T-helper 2 cell (primary cell): ENCODE data around the gene UVSSA.
"Not testable (repeated sequence)": the region's sequence is repeated elsewhere in the genome, so short reads cannot be mapped to it uniquely, and the experiment has no call there.

Experiments
- DNase-seq, 5 experiments: peaks; one replicate each; pipeline versions ENCODE4 v3.0.0 to v3.0.0-alpha.2; 2012 to 2022

UVSSA gene

DNA sequence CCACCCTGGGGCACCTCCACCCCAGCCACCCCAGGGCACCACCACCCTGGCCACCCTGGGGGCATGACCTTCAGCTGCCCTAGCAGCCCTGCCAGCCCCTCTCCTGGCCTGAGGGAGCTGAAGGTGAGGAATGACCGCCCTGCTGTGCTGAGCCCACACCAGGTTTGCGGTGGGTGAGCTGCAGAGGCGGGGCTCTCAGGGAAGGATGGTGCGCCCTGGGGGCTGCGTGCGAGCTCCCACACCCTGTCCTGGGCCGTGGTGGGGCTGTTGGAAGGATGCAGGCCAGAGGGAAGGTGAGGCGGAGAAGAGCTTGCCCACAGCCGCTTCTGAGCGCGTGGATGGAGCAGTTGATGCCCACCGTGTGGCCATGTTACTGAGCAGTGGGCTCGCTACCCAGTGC, 17.7 kb downstream of the UVSSA start:
- no peak for DNase-seq

DNA sequence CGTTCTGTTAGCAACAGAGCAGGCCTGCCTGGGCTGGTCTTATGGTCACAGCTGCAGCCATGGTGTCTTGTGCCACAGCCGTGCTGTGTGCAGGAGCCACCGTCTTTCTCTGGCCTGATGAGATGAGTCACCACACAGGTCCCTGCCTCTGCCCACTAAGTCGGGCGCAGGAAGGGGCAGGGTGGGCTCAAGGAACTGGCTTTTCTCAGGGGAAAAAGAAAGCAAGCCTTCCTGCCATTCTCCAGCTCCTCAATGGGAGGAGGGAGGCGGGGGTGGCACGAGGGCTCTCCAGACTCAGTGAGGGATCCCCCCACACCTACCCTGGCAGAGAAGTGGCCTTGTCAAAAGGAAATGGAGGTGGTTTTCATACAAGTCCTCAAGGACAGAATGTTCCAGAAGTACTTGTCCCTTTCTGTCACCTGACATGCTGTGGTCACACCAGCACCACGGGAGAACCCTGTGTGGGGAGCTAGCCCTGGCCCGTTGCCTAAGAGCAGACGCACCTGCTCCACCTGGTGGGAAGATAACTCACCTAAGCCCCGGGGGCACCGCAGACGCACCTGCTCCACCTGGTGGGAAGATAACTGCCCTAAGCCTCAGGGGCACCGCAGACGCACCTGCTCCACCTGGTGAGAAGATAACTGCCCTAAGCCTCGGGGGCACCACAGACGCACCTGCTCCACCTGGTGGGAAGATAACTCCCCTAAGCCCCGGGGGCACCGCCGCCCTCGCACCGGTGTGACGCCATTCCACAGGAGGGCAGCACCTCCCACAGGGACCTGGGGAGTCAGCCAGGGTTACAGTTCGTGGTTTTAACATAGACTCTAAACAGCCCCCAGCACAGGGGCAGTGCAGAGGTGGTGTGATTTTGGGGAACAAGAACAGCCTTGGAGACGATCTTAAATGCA, 18.5 kb downstream of the UVSSA start:
- no peak for DNase-seq

DNA sequence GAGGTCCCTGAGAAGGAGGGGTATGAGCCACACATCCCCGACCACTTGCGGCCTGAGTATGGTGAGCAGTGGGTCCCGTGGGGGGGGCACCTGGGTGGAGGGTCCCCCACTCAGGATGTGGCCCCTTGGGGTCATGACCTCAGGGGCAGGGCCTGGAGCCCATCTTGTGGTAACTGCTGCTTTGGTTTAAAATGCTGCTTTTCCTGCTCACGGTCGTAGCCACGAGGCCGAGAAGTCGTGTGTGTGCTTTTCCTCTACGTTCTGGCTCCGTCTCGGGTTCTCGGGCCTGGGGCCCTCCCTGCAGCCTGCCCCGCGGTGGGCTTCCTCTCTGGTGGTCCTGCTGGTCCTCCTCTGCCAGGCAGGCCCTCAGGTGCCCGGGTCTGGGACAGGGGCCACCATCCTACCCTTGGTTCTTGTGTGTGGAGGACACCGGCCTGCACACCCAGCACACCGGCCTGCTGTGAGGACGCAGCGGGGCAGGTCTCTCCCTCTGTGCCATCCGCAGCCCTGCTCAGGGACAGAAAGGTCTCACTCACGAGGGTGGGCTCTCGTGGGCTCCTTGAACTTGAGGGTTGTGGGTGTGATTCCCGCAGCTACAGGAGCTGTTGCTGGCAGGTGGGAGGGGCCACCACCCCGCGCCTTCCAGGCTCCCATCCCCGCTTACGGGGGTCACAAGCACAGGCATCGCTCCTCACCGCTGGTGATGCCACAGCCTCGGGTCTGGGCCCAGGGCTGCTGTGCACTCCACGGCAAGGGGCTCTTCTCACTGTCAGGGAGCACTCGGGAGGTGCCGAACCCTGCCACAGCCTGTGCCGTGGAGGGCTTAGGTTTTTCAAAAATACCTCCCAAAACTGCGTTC, 19.6 kb downstream of the UVSSA start:
- DNase-seq, result peak in 1 of 5 experiments; percentile 6

DNA sequence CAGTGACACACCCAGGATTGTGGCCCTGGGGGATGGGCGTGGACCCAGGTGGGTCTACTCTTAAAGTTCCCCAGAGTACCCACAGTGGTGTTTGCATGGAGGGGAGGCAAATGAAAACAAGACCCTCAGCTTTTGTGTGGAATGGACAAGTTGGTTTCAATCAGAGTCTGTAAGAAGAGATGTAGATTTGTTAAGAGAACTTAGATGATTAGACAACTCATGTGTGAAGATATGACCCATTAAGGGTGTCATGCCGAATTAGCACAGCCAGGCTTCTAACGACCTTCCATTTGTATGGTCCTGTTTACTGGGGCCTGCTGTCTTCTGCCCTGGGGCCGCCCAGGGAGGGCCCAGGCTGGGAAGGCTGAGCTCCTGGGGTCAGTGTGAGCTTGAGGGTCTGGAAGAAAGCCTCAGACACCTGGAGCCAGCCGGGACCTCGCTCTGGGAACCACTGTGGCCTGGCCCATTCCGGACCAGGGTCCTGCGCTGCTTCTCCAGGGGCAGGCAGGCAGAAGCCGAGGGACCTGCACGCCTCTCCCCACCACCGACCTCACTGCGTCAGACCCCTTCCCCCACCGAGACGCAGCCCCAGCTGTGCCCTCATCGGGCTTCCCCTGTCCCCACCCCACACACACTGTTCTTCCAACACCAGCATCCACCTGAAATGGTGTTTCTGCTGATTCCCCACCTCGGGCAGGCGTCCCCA, 20.4 kb downstream of the UVSSA start:
- peak in 1 of 5 experiments; percentile 4 for DNase-seq

DNA sequence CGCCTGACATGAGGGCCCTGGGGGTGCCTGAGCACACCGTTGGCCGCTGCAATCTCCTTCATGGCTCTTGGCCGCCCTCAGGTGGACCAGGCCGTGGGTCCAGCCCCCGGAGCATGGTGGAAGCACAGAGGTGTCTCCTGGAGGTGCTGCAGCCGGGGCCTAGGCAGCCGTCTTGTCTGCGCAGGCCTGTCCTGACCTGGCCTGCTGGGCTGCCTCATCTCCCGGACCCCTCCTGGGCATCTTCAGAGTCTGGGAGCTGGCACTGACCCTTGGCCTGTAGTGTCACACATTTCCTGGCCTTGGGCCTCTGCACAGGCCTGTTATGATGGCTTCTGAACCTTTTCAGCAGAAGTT, 20.9 kb downstream of the UVSSA start:
- DNase-seq, result peak in 1 of 5 experiments; percentile 5

DNA sequence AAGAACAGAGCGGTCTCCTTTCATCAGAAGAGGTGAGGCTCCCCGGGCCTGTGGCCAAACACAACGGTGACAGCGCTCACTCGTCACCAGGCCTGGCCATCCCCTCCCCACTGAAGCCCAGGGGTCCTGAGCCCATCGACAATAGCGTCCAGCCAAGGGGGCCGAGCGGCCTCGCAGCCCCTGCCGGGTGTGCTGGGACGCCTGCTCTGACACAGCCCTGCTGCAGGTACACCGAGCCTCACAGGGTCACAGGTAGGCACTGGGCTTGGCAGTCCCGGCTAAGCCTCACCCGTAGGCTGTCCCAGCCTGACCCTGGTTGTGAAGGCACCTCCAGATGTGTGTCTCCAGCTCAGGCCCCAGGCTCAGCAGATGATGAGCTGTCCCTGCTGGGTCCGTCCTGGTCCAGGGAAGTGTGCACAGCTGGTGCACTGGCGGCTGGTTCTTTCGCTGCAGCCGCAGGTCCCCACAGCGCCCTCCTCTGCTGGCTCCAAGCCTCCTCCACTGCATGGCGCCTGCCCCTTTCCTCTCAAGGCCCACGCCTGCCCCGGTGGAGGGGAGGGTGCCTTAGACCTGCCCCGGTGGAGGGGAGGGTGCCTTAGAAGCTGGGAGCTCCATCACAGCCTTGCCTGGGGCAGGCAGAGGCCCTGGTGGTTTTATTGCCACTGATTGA, 21.5 kb downstream of the UVSSA start:
- DNase-seq, result peak in 1 of 5 experiments; percentile 6

DNA sequence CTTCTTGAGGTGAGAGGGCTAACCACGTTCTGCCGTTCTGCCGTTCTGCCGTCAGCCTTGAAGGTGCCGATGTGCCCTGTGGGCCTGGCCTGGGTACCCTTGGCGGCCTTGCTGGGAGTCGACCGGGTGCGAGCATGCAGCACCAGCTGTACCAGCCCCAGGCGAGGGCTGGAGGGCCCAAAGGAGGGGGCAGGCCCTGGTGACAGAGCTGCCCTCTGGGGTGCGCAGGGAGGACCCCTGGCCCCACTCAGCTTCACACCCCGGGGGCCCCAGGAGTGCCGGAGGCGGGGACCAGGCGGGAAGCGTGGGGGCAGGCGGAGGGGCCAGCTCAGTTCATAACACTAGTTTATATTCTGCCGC, 22.1 kb downstream of the UVSSA start:
- DNase-seq, result peak in 1 of 5 experiments; percentile 5

DNA sequence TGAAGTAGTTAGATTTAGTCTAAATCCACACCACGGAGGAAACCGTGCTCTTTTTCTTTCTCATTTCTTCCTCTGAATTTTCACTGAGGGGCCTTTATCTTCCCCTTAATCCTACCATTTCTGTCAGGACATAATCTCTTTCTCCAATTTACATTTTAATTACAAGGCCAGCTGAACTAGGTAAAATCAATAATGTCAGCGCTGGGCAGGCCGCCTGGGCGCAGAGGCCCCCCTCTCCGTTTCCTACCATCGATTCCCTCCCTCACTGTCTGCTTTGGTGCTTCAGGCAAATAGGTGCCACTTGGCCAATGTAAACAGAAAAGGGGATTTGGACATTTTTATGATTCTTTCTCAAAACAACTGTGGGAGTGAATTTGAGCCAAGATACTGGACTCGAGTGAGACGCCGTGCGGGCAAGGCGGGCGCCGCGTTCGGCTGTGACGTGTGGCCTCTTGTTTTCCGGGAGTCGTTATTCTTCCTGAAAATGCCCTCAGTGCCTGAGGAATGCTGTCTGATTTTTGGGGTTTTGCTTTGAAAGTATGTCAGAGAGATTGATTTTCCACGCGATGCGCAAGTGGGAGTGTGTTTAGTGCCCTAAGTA, 22.6 kb downstream of the UVSSA start:
- DNase-seq, result no peak

DNA sequence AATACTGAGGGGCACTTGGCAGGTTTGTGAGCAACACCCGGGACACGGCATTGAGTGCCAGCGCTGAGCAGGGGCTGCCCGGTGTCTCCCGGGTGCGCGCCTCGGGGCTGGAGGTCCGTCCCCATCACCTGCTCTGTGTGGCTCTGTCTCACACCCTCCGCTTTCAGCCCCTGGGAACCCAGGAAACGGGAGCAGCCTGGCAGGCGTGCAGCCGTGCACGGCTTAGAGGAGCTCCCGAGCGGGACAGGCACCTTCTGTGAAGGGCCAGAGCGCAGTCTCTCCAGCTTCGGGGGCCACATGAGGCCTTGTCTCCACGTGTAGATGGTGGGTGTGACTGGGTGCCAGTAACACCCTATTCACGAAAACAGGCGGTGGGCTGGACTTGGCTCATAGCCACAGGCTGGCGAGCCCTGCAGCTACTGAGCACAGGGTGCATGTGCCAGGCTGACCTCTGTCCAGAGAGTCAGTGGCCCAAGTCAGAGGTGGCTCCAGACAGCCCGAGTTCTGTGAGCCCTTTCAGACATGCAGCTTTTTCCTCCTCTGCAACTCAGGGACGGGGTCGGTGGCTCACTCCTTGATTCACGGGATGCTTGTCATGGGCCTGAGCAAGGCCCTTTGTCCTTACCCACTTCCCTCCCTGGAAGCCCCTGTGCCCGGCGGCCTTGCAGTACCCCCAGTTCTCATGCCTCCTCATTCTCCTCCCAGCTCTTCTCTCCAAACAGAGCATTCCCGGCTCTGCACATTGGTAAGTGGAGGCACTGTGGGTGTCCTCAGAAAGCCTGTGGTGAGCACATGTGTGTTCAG, 23.5 kb downstream of the UVSSA start:
- DNase-seq, result peak in 1 of 5 experiments; percentile 3

DNA sequence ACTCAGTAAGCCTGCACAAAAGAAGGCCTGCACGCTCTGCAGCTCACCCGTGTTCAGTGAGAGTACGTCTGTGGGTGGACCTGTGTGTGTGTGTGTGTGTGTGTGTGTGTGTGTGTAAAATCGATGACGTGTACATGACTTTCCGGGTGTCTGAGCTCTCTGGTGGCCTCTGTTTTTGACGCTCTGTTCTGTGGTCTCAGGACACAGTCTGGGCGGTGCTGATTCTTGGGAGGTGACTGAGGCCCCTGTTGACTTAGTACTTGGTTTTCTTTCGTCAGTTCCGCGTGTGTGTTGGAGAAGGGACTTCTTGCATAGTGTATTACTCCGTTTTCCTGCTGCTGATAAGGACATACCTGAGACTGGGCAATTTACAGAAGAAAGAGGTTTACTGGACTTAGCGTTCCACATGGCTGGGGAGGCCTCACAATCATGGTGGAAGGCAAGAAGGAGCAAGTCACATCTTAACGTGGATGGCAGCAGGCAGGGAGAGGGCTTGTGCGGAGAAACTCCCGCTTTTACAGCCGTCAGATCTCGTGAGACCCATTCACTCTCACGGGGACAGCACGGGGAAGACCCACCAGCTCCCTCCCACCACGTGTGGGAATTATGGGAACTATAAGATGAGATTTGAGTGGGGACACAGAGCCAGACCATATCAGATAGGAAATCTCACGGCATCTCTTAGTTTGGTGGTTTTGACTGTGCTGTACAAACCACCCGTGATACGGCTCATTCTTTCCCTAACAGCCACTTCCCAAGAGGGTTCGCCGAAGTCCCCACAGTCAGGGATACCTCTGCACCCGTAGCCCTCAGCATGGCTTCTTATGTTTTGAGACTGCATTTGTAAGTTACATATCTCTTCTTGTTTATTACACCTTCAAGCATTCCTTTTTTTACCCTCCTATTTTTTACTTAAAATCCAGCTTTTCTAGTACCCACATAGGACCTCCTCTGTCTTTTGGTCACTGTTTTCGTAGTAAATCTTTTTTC, 24.5 kb downstream of the UVSSA start:
- DNase-seq, result no peak

DNA sequence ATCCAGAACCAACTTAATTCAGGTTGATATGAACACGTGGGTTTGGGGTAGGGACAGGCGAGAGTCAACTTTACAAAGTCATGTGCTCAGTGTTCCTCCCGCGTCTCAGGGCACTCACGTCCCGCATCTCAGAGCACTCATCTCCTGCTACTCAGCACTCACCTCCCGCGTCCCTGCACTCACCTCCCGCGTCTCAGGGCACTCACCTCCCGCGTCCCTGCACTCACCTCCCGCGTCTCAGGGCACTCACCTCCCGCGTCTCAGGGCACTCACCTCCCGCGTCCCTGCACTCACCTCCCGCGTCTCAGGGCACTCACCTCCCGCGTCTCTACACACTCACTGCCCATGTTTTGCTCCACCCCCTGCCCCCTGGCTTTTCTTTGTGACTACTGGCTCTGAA, 25.6 kb downstream of the UVSSA start:
- not testable (repeated sequence) for DNase-seq

DNA sequence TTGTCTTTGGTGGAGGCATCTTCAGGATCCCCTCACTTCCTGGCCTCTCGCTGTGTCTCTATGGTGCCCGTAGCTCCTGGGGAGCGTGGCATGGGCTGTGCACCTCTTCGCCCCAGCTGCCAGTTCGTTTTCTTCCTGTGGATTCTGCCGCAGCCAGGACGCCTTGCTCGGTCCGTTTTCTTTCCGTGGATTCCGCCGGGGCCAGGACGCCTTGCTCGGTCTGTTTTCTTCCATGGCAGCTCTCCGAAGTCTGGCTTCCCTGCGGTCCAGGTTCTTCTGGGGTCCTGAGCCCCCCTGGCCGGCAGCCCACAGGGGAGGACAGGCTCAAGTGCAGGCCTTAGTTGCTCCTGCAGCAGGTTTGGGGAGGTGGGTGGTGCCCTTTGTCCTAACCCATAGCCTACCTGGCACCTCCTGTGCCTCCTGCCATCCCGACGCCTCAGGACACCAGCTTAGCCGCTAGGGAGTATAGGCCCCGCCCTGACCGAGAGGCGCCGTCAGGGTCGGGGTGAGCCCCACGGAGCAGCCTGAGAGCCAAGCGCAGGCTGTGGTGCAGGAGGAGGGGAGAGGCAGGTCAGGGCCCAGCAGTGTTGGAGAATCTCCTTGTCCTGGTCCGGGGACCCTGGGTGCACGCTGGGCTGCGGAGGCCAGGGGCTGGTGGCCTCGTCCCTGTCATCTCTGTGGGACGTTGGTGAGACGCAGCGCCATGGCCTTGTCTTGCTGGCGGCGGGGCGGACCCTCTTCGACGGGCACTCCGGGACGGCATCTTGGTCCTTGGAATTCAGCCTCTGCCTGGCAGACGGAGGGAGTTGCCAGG, 27.1 kb downstream of the UVSSA start:
- peak in 1 of 5 experiments; percentile 2 for DNase-seq

DNA sequence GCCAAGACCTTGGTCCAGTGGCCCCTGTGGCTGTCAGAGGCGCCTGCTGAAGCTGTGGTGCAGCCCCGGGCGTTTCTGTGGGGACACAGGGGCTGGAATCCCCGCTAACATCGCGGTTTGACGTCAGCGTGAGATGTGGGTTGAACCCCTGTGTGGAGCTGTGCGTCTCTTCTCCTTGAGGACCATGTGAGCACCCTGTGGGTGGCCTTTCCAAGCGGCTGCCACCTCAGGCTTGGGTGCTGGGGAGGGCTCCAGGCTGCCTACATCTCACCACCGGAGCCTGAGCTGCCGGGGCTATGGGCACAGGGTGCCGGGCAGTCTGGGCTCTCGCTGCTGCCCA, 27.7 kb downstream of the UVSSA start:
- no peak for DNase-seq

DNA sequence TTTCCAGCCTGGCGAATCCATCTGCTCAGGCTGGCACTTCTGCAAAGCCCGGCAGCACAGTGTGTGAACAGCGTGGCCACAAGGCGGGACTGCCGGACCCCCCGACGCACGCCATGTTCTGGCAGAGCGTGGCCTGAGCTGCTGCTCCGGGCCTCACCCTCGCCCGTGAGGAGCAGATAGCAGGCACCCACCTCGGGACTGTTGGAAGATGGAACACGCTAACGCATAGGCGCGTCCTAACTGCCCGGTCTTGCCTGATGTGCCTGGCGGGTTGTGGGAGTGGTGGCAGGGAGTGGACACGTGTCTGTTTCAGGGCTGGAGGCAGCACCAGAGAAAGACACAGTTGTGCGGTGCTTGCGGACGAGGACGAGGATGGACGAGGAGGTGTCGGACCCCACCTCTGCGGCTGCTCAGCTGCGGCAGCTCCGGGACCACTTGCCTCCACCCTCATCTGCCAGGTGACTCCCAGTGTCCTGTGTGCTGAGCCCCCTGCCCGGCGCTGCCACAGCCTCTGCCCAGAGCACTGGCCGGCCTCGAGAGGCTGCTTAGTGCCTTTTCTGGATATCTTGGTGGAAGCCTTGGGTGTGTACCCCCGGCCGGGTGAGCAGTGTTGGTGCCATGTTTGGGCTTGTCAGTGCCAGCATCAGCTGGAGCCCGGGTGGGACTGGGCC, 28.2 kb downstream of the UVSSA start:
- peak in 1 of 5 experiments; percentile 6 for DNase-seq

DNA sequence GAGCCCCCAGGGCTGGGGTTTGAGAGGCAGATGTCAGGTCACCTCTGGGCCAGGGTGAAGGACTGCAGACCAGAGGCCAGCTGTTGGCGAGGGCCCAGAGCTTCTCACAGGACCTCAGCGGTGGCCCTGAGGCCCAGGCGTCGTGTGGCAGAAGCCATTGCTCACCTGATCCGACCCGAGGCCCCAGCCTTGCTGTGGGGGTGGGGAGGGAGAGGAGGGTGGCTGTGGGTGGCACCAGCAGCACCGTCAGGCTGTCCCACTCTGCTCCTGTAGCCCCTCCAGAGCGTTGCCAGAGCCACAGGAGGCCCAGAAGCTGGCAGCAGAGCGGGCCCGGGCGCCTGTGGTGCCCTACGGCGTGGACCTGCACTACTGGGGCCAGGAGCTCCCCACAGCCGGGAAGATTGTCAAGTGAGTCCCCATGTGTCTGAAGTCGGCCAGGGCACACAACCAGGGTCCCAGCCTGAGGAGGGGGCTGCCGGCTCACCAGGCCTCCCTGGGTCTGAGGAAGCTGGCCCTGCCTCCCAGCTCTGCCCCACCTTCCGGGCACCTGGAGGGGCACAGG, 28.8 kb downstream of the UVSSA start:
- no peak for DNase-seq

DNA sequence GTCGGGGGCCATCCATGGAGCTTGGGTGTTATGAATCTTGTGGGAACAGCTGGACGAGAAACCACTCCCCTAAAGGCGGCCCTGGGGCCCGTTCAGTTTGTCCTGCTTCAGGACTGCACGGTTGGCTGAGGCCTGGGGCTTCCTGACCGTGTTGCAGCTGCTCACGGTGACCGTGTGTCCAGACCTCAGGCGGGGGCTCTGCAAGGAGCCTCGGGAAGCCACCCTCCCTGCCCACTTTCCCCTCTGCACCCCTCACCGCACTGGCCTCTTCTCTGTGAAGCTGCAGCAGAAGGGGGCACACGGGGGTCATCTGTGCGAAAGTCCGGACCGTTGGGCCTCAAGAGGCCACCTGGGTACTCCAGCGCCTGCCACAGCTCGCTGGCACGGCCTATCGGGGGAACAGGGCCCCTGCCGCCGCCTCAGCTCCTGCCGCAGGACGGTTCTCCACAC, 29.4 kb downstream of the UVSSA start:
- no peak for DNase-seq

DNA sequence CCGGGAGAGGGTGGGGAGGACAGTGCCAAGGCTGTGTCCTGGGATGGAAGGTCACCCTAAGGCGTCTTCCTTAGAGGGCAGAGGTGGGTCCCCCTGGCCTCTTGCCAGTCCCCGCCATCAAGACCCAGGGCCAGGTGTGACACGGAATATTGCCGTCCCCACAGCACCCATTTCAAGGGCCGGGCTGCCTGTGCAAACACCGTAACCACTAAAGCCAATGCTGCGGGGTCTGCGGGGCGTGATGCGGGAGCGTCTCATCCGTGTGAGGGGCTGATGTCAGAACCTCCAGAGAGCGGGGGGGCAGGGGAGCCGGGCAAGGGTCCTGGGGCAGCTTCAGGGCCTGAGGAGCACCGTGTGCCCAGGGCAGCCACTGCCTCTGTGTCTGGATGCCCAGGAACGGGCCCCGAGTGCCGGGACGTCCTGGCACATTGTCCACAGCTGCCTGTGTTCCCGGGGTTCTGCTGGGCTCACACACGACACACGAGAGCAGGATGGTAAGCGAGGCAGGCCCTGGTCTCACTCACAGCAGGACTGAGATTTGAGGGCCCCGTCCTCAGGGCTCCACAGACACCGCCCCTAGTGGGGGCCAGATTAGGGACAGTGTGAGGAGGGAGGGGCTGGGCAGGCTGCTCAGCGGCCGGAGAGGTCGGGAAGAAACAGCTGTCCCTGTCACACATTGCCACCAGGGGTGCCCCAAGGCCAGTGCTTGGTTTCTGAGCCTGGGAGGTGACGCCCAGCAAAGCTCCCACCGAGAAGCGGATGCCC, 30.0 kb downstream of the UVSSA start:
- no peak for DNase-seq
